ENCODE results near the gene ACSF2. TPM values are rescaled to one million over a fixed set of nuclear protein-coding genes. Genes with fewer than 3 reads are reported as not detected.
A peak's percentile ranks its signal among the peaks of the same experiment; 100 is the strongest.
"Not testable (repeated sequence)": the region's sequence is repeated elsewhere in the genome, so short reads cannot be mapped to it uniquely, and the experiment has no call there.

Gene ACSF2
- total RNA-seq, 1 donor from 2014 or later: 13.6 TPM

DNA sequence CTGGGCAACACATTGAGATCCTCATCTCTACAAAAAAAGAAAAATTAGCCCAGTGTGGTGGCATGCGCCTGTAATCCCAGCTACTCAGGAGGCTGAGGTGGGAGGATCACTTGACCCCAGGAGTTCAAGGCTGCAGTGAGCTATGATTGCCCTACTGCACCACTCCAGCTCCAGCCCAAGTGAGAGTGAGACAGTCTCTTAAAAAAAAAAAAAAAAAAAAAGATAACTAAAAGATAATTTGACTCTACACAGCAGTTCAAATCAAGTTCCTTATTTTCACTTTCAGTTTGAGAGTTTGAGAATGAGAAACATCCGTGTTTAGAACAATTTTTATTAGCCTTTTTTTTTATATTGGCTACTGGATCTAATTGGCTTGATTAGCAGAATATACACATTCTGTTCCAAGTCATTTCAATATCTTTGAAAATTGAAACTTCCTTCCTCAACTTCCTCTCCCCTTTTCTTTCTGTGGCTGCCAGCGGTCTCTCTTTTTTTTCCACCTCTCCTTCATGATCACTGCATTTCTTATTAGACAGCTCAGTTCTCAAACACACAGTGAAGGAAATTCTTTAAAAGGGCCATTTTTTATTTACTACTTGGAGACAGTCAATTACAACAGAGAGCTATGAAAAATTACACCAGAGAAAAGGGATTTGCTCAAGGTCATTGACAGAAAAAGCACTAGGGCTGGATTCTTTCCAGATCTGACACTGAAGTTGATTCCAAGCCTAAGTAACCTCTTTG is 4.5 kb upstream of the ACSF2 start:
- peaks cover 21% of the 10 kb centered on the region for H3K4me1 Mint-ChIP-seq
- peaks cover 3% of the 10 kb centered on the region for H3K9me3 Mint-ChIP-seq
- peak overlapping the region; percentile 81 for H3K4me3 Mint-ChIP-seq
- no peaks in the 10 kb centered on the region for H3K36me3 Mint-ChIP-seq (ENCODE audit: low read depth)
- peak; percentile 69 for DNase-seq
- peak overlapping the region; percentile 84 for H3K27ac Mint-ChIP-seq
- intact Hi-C loops (cut with micrococcal nuclease): no loop called here
- H3K27me3 Mint-ChIP-seq: peaks cover 12% of the 10 kb centered on the region

DNA sequence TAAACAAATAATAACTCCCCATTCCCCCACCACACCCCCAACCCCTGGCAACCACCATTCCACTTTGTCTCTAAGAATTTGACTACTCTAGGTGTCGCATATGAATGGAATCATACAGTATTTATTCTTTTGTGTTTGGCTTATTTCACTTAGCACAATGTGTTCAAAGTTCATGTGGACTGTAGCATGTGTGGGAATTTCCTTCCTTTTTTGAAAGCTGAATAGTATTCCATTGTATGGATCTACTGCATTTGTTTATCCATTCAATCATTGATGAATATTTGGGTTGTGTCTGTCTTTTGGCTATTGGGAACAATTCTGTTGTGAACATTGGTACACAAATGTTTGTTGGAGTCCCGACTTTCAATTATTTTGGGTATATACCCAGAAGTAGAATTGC is 3.3 kb upstream of the ACSF2 start:
- Mint-ChIP-seq H3K9me3 (peaks cover 3% of the 10 kb centered on the region), H3K4me3 (no peak overlapping the region), H3K4me1 (peaks cover 29% of the 10 kb centered on the region), H3K27ac (no peak overlapping the region), H3K36me3 (ENCODE audit: low read depth) (no peaks in the 10 kb centered on the region), H3K27me3 (peaks cover 6% of the 10 kb centered on the region)
- no peak for DNase-seq
- intact Hi-C loops (cut with micrococcal nuclease): no loop called here

- H3K36me3 Mint-ChIP-seq (ENCODE audit: low read depth): no peaks in the 10 kb centered on the region
- H3K4me3 Mint-ChIP-seq: no peak overlapping the region
- H3K9me3 Mint-ChIP-seq: peaks cover 3% of the 10 kb centered on the region
- DNase-seq: no peak
- H3K27me3 Mint-ChIP-seq: peaks cover 3% of the 10 kb centered on the region
- no peak overlapping the region for H3K27ac Mint-ChIP-seq
- intact Hi-C loops (cut with micrococcal nuclease): no loop called here
- H3K4me1 Mint-ChIP-seq: peaks cover 31% of the 10 kb centered on the region
Observed at GRCh38 chr17:50423553-50424159, 2.4 kb upstream of the ACSF2 start.

DNA sequence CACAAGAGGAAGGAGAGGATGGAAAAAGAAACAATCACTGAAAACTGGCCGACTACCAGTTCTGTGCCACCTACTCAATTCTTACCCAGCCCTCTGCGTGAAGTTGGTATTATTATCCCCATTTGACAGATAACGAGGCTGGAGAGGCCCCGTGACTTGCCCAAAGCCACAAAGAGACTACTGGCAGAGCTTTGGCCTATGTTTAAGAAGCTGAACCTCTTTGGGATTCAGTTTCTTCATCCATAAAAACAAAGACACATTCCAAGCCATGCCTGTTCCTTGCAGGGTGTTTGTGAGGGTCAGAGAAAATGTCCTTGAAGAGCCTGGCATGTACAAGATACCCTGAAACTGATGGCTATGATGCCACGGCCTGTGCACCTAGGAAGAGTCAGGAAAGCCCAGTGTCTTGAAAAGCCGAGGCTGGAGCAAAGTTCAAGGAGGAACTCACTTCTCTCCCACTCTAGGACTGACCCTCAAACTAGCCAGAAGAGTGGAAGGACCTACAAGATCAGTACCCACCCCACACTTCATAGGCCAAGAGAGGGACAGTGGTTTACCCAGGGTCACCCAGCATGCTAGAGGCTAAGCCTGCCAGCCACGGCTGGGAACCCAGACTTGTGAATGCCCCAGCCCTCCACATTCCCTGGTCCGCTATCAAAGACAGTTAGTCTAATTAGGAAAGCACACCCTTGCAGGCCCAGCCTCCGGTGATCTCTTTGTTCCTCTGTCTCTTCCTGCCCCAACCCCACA is 1.6 kb upstream of the ACSF2 start:
- Mint-ChIP-seq H3K4me1 (peaks cover 31% of the 10 kb centered on the region), H3K36me3 (ENCODE audit: low read depth) (peaks cover 1% of the 10 kb centered on the region), H3K9me3 (peaks cover under 1% of the 10 kb centered on the region), H3K27me3 (no peaks in the 10 kb centered on the region), H3K27ac (no peak overlapping the region), H3K4me3 (no peak overlapping the region)
- intact Hi-C loops (cut with micrococcal nuclease): no loop called here
- DNase-seq: no peak

DNA sequence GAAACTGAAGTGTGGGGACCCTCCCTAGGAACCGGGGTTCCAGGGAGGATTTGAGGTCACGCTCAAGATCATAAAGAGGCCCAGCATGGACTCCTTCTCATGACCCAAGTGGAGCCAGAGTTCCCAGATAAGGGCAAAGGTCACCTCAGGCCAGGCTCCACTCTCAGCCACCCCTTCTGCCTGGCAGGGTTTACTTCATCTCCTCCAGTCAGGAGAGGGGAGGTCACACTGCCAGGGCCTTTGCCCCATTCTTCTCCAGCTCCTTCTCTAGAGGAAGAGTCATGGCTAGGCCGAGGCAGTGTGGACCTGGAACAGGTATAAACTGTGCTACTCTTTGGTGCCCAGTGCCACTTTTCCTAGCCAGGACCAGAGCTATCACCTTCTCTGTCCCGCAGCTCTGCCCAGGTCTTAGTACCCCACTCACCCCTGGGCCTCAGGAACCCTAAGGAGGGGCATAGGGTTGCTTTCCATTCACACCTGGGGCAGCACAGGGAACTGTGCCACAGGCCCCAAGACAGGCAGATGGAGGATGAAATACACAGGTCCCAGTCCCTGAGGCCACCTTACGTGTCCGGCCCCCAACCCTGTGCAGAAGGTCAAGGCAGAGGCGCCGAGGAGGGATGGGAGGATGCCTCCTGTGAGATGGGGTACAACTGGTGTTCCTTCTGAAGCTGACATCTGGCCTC is 879 bp upstream of the ACSF2 start:
- intact Hi-C loops (cut with micrococcal nuclease): no loop called here

GRCh38 chr17:50426472-50426782 is 409 bp downstream of the ACSF2 start:
- Mint-ChIP-seq H3K27me3 (no peaks in the 10 kb centered on the region), H3K4me1 (peaks cover 25% of the 10 kb centered on the region), H3K27ac (peak overlapping the region; percentile 80), H3K36me3 (ENCODE audit: low read depth) (peaks cover 1% of the 10 kb centered on the region), H3K4me3 (peak overlapping the region; percentile 87), H3K9me3 (no peaks in the 10 kb centered on the region)
- no peak for DNase-seq
- intact Hi-C loops (cut with micrococcal nuclease): loop anchor here (1.0 kb wide), 1 partner anchor 29 kb away; the partner anchor contains the start of gene LRRC59

More for the DNA sequence above, 879 bp upstream of the ACSF2 start:
- Mint-ChIP-seq H3K36me3 (ENCODE audit: low read depth) (peaks cover 1% of the 10 kb centered on the region), H3K4me3 (peak overlapping the region; percentile 87), H3K27ac (peak overlapping the region; percentile 59), H3K4me1 (peaks cover 32% of the 10 kb centered on the region), H3K27me3 (no peaks in the 10 kb centered on the region), H3K9me3 (no peaks in the 10 kb centered on the region)
- DNase-seq: no peak

GRCh38 chr17:50426814-50427787 is 1.1 kb downstream of the ACSF2 start:
- peak overlapping the region; percentile 87 for H3K4me3 Mint-ChIP-seq
- H3K27ac Mint-ChIP-seq: peak overlapping the region; percentile 80
- H3K36me3 Mint-ChIP-seq (ENCODE audit: low read depth): peaks cover 1% of the 10 kb centered on the region
- H3K4me1 Mint-ChIP-seq: peaks cover 21% of the 10 kb centered on the region
- H3K27me3 Mint-ChIP-seq: no peaks in the 10 kb centered on the region
- intact Hi-C loops (cut with micrococcal nuclease): loop anchor here (1.0 kb wide), 1 partner anchor 30 kb away; the partner anchor contains the start of gene LRRC59
- H3K9me3 Mint-ChIP-seq: no peaks in the 10 kb centered on the region
- peak; percentile 80 for DNase-seq

GRCh38 chr17:50428126-50428525 is 2.1 kb downstream of the ACSF2 start:
- H3K27me3 Mint-ChIP-seq; intact Hi-C loops (cut with micrococcal nuclease); H3K36me3 Mint-ChIP-seq (ENCODE audit: low read depth); H3K27ac Mint-ChIP-seq; DNase-seq; H3K9me3 Mint-ChIP-seq: not testable (repeated sequence)
- H3K4me3 Mint-ChIP-seq: peak overlapping the region; percentile 40
- H3K4me1 Mint-ChIP-seq: peaks cover 21% of the 10 kb centered on the region

GRCh38 chr17:50428831-50429424 is 2.9 kb downstream of the ACSF2 start:
- Mint-ChIP-seq H3K27ac (no peak overlapping the region), H3K4me3 (no peak overlapping the region), H3K9me3 (no peaks in the 10 kb centered on the region), H3K4me1 (peaks cover 21% of the 10 kb centered on the region), H3K36me3 (ENCODE audit: low read depth) (peaks cover 1% of the 10 kb centered on the region), H3K27me3 (no peaks in the 10 kb centered on the region)
- intact Hi-C loops (cut with micrococcal nuclease): no loop called here
- DNase-seq: no peak

DNA sequence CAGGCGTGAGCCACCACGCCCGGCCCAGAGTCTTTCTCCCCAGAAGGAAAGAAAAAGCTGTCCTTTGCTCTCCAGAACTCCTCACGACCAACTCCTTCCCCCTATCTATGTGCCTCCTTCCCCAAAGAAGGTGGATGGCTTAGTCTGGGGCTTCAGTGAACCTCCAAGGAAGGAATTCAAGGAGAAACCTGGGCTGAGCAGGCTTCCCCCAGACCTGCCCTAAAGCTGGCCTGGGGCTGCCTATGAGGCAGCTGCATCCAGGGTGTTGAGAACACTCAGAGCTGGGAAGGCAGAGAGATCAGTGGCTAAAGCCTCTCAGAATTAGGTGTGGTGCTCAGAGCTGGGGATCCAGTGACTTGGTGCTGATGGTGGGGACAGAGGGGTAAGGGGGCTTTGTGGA is 3.8 kb downstream of the ACSF2 start:
- Mint-ChIP-seq H3K27ac (no peak overlapping the region), H3K4me1 (peaks cover 21% of the 10 kb centered on the region), H3K4me3 (no peak overlapping the region), H3K27me3 (no peaks in the 10 kb centered on the region), H3K36me3 (ENCODE audit: low read depth) (peaks cover 1% of the 10 kb centered on the region), H3K9me3 (no peaks in the 10 kb centered on the region)
- intact Hi-C loops (cut with micrococcal nuclease): no loop called here
- DNase-seq: no peak

DNA sequence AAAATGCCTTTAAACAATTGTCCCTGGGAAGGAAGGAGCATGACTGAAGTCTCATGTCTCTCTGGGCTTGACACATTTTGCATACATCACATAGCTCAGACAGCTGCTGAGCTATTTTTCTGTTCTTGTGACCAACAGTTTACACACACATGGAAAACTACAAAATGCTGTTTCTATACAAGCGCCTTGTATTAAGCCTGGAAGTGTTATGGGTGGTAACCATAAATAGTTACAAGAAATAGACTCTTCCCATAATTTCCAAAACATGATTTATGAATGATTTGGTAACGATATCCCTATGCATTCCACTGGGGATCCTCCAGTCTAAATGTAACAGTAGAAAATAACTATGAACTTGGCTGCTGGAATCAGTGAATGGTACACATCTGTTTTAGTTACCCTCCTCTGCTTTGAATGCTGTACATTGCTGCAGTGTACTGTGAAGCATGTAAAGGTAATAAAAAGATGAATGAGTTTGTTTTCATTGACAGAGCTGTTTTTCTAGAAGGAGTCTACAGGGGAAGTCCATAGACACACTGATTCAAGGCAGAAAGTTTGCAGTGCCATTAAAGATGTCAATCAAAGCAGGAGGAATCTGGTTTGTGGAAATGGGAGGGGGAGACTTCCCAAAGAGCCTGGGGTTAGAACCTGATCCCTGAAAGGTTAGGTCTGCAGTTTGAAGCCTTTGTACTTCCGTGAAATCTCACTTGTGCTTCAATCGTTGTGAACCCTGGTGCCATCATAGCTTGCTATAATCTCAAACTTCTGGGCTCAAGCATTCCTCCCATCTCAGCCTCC is 5.0 kb downstream of the ACSF2 start:
- no peaks in the 10 kb centered on the region for H3K9me3 Mint-ChIP-seq
- DNase-seq: no peak
- H3K27me3 Mint-ChIP-seq: no peaks in the 10 kb centered on the region
- peaks cover 15% of the 10 kb centered on the region for H3K4me1 Mint-ChIP-seq
- H3K36me3 Mint-ChIP-seq (ENCODE audit: low read depth): peaks cover 1% of the 10 kb centered on the region
- no peak overlapping the region for H3K27ac Mint-ChIP-seq
- intact Hi-C loops (cut with micrococcal nuclease): no loop called here
- H3K4me3 Mint-ChIP-seq: no peak overlapping the region

- H3K4me1 Mint-ChIP-seq: peaks cover 9% of the 10 kb centered on the region
- intact Hi-C loops (cut with micrococcal nuclease): no loop called here
- H3K9me3 Mint-ChIP-seq: no peaks in the 10 kb centered on the region
- DNase-seq: no peak
- no peak overlapping the region for H3K27ac Mint-ChIP-seq
- no peaks in the 10 kb centered on the region for H3K27me3 Mint-ChIP-seq
- H3K4me3 Mint-ChIP-seq: no peak overlapping the region
- H3K36me3 Mint-ChIP-seq (ENCODE audit: low read depth): peaks cover 1% of the 10 kb centered on the region
Observed at GRCh38 chr17:50432125-50432762, 6.2 kb downstream of the ACSF2 start.

All from activated CD4-positive, alpha-beta T cell treated with anti-CD3 and anti-CD28 coated beads, Interleukin-2, amount 10 ng/mL, durations not matched to agents 24 days and 14 days (primary cell).